KMS-11 (cell line): Measurements from ENCODE around the gene COMMD10.

Experiments
- H2AFZ ChIP-seq: fragments of 200-600 bp; sonication (generic); 2 replicates; pipeline ENCODE4 v1.6.1; 2016; ENCODE audit warnings: antibody characterized with exemption, mixed run types, low read depth
- H3K27ac ChIP-seq: fragments of 200-600 bp; sonication (generic); 2 replicates; pipeline ENCODE4 v1.6.1; 2016; ENCODE audit warnings: mild to moderate bottlenecking, mixed run types
- H3K27me3 ChIP-seq: fragments of 200-600 bp; sonication (generic); 2 replicates; pipeline ENCODE4 v1.6.1; 2017; ENCODE audit warnings: mild to moderate bottlenecking, low read depth, mixed run types, moderate library complexity; ENCODE audit not compliant: insufficient read depth
- H3K36me3 ChIP-seq: fragments of 200-600 bp; sonication (generic); 2 replicates; pipeline ENCODE4 v1.6.1; 2017; ENCODE audit warnings: mild to moderate bottlenecking, mixed run types; ENCODE audit not compliant: insufficient read depth
- H3K4me1 ChIP-seq: fragments of 200-600 bp; sonication (generic); 2 replicates; pipeline ENCODE4 v1.6.1; 2016; ENCODE audit warnings: mild to moderate bottlenecking, low read depth, mixed run types; ENCODE audit not compliant: poor library complexity, severe bottlenecking
- H3K4me2 ChIP-seq: fragments of 200-600 bp; sonication (generic); 2 replicates; pipeline ENCODE4 v1.7.0; 2016; ENCODE audit warnings: mild to moderate bottlenecking, mixed run types
- H3K4me3 ChIP-seq: fragments of 200-600 bp; sonication (generic); IDR thresholded peaks from 2 replicates; pipeline ENCODE4 v1.6.1; 2017; ENCODE audit warnings: low read depth, low read length, mixed read lengths; ENCODE audit not compliant: insufficient read depth
- H3K79me2 ChIP-seq: fragments of 200-600 bp; sonication (generic); 2 replicates; pipeline ENCODE4 v1.6.1; 2016; ENCODE audit warnings: low read depth, mixed run types; ENCODE audit not compliant: insufficient read depth
- H3K9ac ChIP-seq: fragments of 200-600 bp; sonication (generic); 2 replicates; pipeline ENCODE4 v1.6.1; 2016; ENCODE audit warnings: mild to moderate bottlenecking, mixed run types
- H4K20me1 ChIP-seq: fragments of 200-600 bp; sonication (generic); 2 replicates; pipeline ENCODE4 v1.6.1; 2016; ENCODE audit warnings: mild to moderate bottlenecking, mixed run types; ENCODE audit not compliant: insufficient read depth
- TF ChIP-seq, protein P1 (sequence below): fragments of 200-600 bp; sonication (generic); conservative IDR thresholded peaks from 2 replicates; pipeline ENCODE4 v1.6.1; 2017; ENCODE audit warnings: low read depth, mild to moderate bottlenecking, antibody characterized with exemption, low read length, moderate library complexity, mixed read lengths

COMMD10 gene

GRCh38 chr5:116071211-116071610 lies 13.6 kb upstream of the COMMD10 start:
- H3K27ac ChIP-seq, result no peak overlapping the region
- H3K4me2 ChIP-seq, result no peak overlapping the region
- H4K20me1 ChIP-seq, result no peaks in the 10 kb centered on the region
- H3K27me3 ChIP-seq, result no peaks in the 10 kb centered on the region
- H3K4me1 ChIP-seq, result no peaks in the 10 kb centered on the region
- TF ChIP-seq, protein P1, sequence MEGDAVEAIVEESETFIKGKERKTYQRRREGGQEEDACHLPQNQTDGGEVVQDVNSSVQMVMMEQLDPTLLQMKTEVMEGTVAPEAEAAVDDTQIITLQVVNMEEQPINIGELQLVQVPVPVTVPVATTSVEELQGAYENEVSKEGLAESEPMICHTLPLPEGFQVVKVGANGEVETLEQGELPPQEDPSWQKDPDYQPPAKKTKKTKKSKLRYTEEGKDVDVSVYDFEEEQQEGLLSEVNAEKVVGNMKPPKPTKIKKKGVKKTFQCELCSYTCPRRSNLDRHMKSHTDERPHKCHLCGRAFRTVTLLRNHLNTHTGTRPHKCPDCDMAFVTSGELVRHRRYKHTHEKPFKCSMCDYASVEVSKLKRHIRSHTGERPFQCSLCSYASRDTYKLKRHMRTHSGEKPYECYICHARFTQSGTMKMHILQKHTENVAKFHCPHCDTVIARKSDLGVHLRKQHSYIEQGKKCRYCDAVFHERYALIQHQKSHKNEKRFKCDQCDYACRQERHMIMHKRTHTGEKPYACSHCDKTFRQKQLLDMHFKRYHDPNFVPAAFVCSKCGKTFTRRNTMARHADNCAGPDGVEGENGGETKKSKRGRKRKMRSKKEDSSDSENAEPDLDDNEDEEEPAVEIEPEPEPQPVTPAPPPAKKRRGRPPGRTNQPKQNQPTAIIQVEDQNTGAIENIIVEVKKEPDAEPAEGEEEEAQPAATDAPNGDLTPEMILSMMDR, result no peak
- no peak overlapping the region for H3K4me3 ChIP-seq
- no peaks in the 10 kb centered on the region for H3K36me3 ChIP-seq
- H3K9ac ChIP-seq, result no peak overlapping the region
- H3K79me2 ChIP-seq, result no peaks in the 10 kb centered on the region
- H2AFZ ChIP-seq, result no peak overlapping the region

DNA sequence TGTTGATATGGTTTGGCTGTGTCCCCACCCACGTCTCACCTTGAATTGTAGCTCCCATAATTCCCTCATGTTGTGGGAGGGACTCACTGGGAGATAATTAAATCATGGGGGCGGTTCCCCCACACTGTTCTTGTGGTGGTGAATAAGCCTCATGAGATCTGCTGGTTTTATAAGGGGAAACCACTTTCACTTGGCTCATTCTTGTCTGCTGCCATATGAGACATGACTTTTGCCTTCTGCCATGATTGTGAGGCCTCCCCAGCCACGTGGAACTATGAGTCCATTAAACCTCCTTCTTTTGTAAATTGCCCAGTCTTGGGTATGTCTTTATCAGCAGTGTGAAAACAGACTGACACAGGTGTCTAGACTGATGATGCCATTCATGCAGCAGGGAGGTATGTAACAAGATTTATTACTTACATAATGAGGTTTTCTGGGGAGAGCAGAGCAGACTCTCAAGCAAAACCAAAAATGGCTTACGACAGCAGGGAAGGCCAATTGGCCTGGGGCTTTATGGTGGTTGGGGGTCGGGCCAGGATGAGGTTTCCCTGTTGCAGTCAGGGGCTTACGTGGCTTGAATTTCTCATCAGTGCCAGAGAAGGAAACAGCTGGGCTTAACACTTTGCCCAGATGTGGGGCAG lies 9.5 kb upstream of the COMMD10 start:
- Histone ChIP-seq H3K27me3 (no peaks in the 10 kb centered on the region), H3K4me3 (no peak overlapping the region), H3K27ac (no peak overlapping the region), H3K4me2 (no peak overlapping the region), H2AFZ (no peak overlapping the region), H3K9ac (no peak overlapping the region), H4K20me1 (no peaks in the 10 kb centered on the region), H3K79me2 (no peaks in the 10 kb centered on the region), H3K36me3 (no peaks in the 10 kb centered on the region), H3K4me1 (no peaks in the 10 kb centered on the region)
- TF ChIP-seq, protein P1, result no peak

- Histone ChIP-seq H3K27me3 (no peaks in the 10 kb centered on the region), H3K27ac (no peak overlapping the region), H3K36me3 (no peaks in the 10 kb centered on the region), H3K4me1 (no peaks in the 10 kb centered on the region), H4K20me1 (no peaks in the 10 kb centered on the region), H2AFZ (no peak overlapping the region), H3K4me2 (no peak overlapping the region), H3K79me2 (no peaks in the 10 kb centered on the region), H3K9ac (no peak overlapping the region), H3K4me3 (no peak overlapping the region)
- TF ChIP-seq, protein P1, result no peak
Measured at GRCh38 chr5:116076496-116076895, 8.3 kb upstream of the COMMD10 start.

- Histone ChIP-seq H2AFZ (no peak overlapping the region), H3K4me1 (no peaks in the 10 kb centered on the region), H3K36me3 (no peaks in the 10 kb centered on the region), H3K4me2 (no peak overlapping the region), H4K20me1 (no peaks in the 10 kb centered on the region), H3K9ac (no peak overlapping the region), H3K79me2 (no peaks in the 10 kb centered on the region), H3K4me3 (no peak overlapping the region), H3K27ac (no peak overlapping the region), H3K27me3 (no peaks in the 10 kb centered on the region)
- TF ChIP-seq, protein P1, result no peak
Measured at GRCh38 chr5:116078199-116078598, 6.6 kb upstream of the COMMD10 start.
